Neuronal stem cell (in vitro differentiated cells): ENCODE measurements around the gene POLR1A.
A peak's percentile ranks its signal among the peaks of the same experiment; 100 is the strongest.

Experiments
- DNase-seq: peaks from one replicate; pipeline ENCODE4 v3.0.0-alpha.2; 2013; ENCODE audit warnings: low spot score
- H2AFZ ChIP-seq: one replicate; pipeline ENCODE4 v1.6.1; 2013; ENCODE audit warnings: mild to moderate bottlenecking, low read length, inconsistent platforms
- H2AK5ac ChIP-seq: 2 replicates; pipeline ENCODE4 v1.6.1; 2013; ENCODE audit warnings: low read depth, mild to moderate bottlenecking, inconsistent platforms, low read length, moderate library complexity, mixed read lengths
- H2BK120ac ChIP-seq: 2 replicates; pipeline ENCODE4 v1.6.1; 2013; ENCODE audit warnings: low read depth, mild to moderate bottlenecking, inconsistent platforms, low read length, moderate library complexity, mixed read lengths
- H2BK12ac ChIP-seq: one replicate; pipeline ENCODE4 v1.6.1; 2013; ENCODE audit warnings: low read length, inconsistent platforms
- H2BK15ac ChIP-seq: 2 replicates; pipeline ENCODE4 v1.6.1; 2013; ENCODE audit warnings: mild to moderate bottlenecking, low read length, inconsistent platforms, mixed read lengths
- H2BK5ac ChIP-seq: one replicate; pipeline ENCODE4 v1.6.1; 2013; ENCODE audit warnings: inconsistent platforms, mild to moderate bottlenecking, low read length, moderate library complexity
- H3K14ac ChIP-seq: one replicate; pipeline ENCODE4 v1.6.1; 2013; ENCODE audit warnings: low read length, inconsistent platforms
- H3K18ac ChIP-seq: 2 replicates; pipeline ENCODE4 v1.6.1; 2013; ENCODE audit warnings: low read length, inconsistent platforms
- H3K23ac ChIP-seq: 2 replicates; pipeline ENCODE4 v1.6.1; 2013; ENCODE audit warnings: low read depth, mild to moderate bottlenecking, mixed read lengths, low read length, inconsistent platforms; ENCODE audit not compliant: poor library complexity
- H3K27ac ChIP-seq: replicated peaks from 3 replicates; pipeline ENCODE4 v1.5.1; 2013; ENCODE audit warnings: low read length, inconsistent platforms
- H3K27me3 ChIP-seq, 3 experiments: 2 replicates each; pipeline ENCODE4 v1.6.1; 2013; ENCODE audit warnings: low read length in 3 of 3, mild to moderate bottlenecking in 2 of 3, inconsistent platforms in 1 of 3, low read depth in 1 of 3, mixed read lengths in 1 of 3, moderate library complexity in 1 of 3; ENCODE audit not compliant: control insufficient read depth in 3 of 3, insufficient read depth in 3 of 3
- H3K36me3 ChIP-seq, 2 donors: replicated peaks in 1 of 2; 2 replicates each; pipeline ENCODE4 v1.6.1; 2013; ENCODE audit warnings: low read length in 2 of 2; ENCODE audit not compliant: control insufficient read depth in 2 of 2, insufficient read depth in 2 of 2
- H3K4ac ChIP-seq: 2 replicates; pipeline ENCODE4 v1.6.1; 2013; ENCODE audit warnings: inconsistent platforms, mild to moderate bottlenecking, low read length, moderate library complexity
- H3K4me1 ChIP-seq, 2 donors: 1 replicate in 1 of 2; 2 replicates in 1 of 2; pipeline ENCODE4 v1.6.1; 2013; ENCODE audit warnings: low read length in 2 of 2, low read depth in 1 of 2; ENCODE audit not compliant: control insufficient read depth in 2 of 2, insufficient read depth in 1 of 2
- H3K4me2 ChIP-seq: one replicate; pipeline ENCODE4 v1.6.1; 2013; ENCODE audit warnings: mild to moderate bottlenecking, low read length, inconsistent platforms; ENCODE audit not compliant: insufficient read depth, poor library complexity, severe bottlenecking
- H3K4me3 ChIP-seq, 2 donors: 2 replicates each; pipeline ENCODE4 v1.5.1; 2013; ENCODE audit warnings: low read length in 2 of 2, mild to moderate bottlenecking in 2 of 2, inconsistent platforms in 1 of 2, moderate library complexity in 1 of 2
- H3K79me1 ChIP-seq: one replicate; pipeline ENCODE4 v1.6.1; 2013; ENCODE audit warnings: low read depth, mild to moderate bottlenecking, inconsistent platforms, low read length, moderate library complexity
- H3K9ac ChIP-seq: one replicate; pipeline ENCODE4 v1.6.1; 2013; ENCODE audit warnings: mild to moderate bottlenecking, low read depth, low read length, inconsistent platforms; ENCODE audit not compliant: poor library complexity
- H3K9me3 ChIP-seq, 2 donors: replicated peaks in 1 of 2; 2 replicates each; pipeline versions ENCODE3 to v1.6.1; 2013; ENCODE audit warnings: low read length in 2 of 2, mild to moderate bottlenecking in 2 of 2, inconsistent platforms in 1 of 2, low read depth in 1 of 2, mixed read lengths in 1 of 2, moderate library complexity in 1 of 2; ENCODE audit not compliant: control insufficient read depth in 2 of 2, insufficient read depth in 1 of 2
- H4K8ac ChIP-seq: one replicate; pipeline ENCODE4 v1.6.1; 2013; ENCODE audit warnings: low read depth, mild to moderate bottlenecking, inconsistent platforms, low read length, moderate library complexity
- H4K91ac ChIP-seq: one replicate; pipeline ENCODE4 v1.6.1; 2013; ENCODE audit warnings: low read length, low read depth, mild to moderate bottlenecking, inconsistent platforms; ENCODE audit not compliant: poor library complexity
- WGBS, 2 donors: extraction: QIAGEN DNeasy Blood & Tissue Kit; methylation state at CpG; one replicate each; pipeline ENCODE4 v1.1.7; 2013; ENCODE audit warnings: missing lambda C conversion rate in 2 of 2, mixed read lengths in 1 of 2; ENCODE audit not compliant: insufficient read length in 2 of 2, insufficient replicate concordance in 1 of 2; ENCODE audit errors: extremely low coverage in 2 of 2; 5-methylcytosine and 5-hydroxymethylcytosine counted together

The POLR1A gene

DNA sequence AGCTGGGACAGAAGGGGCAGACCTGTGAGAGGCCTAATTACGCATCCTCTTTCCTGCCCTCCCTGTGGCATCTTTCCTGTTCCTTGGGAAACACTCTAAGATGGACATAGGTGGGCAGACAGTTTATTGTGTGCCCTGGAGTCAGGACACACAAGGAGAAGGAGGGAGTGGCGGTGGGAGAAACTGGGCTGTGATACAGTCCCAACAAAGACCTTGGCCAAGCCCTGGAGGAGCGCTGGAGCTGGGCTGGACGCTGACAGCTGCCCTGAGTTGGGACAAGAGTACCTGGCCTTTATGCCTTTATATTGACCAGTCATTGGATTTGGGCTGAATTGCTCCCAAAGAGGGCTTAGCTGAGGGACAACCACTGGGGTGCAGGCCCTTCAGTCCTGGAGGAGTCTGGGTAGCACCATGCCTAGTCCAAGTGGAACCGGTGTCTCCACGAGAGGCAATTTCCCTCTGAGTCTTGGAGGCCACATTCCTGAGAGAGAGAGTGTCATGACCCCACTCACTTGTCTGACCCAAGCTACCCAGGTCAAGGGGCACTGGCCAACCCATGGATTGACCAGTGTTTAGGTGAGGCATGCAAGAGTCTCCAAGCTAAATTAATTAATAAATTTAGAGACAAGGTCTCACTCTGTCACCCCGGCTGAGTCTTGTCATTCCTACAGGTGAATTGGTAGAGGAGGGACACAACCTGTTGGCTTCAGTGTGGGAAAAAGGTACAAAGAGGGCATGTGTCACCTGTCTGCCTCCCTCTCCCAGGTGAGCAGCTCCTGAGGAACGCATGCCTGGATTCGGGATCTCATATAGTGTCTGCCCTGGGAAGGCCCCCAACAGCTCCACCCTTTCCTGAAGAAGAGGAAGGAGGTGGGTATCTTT lies 109.8 kb downstream of the POLR1A start:
- H2BK12ac ChIP-seq, result peak overlapping the region; percentile 50
- H3K23ac ChIP-seq, result no peak overlapping the region
- H3K9ac ChIP-seq, result no peak overlapping the region
- peak overlapping the region; percentile 80 for H2AFZ ChIP-seq
- H3K27me3 ChIP-seq, result no peaks in the 10 kb centered on the region
- peak overlapping the region; percentile 68 for H2AK5ac ChIP-seq
- H3K4me3 ChIP-seq, result no peak overlapping the region
- no peak for DNase-seq
- no peaks in the 10 kb centered on the region for H3K79me1 ChIP-seq
- H2BK15ac ChIP-seq, result peak overlapping the region; percentile 25
- H3K18ac ChIP-seq, result peak overlapping the region; percentile 81
- H3K4ac ChIP-seq, result peak overlapping the region; percentile 60
- WGBS, 2 donors, result no CpG with 5 or more reads among the region's 9 CpGs
- no peak overlapping the region for H2BK120ac ChIP-seq
- peaks cover 12 to 25% of the 10 kb centered on the region in 2 donors for H3K4me1 ChIP-seq
- H2BK5ac ChIP-seq, result peak overlapping the region; percentile 56
- H3K4me2 ChIP-seq, result no peak overlapping the region
- no peak overlapping the region for H4K8ac ChIP-seq
- no peaks in the 10 kb centered on the region for H3K36me3 ChIP-seq
- H3K27ac ChIP-seq, result no peak overlapping the region
- H3K14ac ChIP-seq, result no peak overlapping the region
- peaks cover 0 to 2% of the 10 kb centered on the region in 2 donors for H3K9me3 ChIP-seq
- peak overlapping the region; percentile 33 for H4K91ac ChIP-seq

DNA sequence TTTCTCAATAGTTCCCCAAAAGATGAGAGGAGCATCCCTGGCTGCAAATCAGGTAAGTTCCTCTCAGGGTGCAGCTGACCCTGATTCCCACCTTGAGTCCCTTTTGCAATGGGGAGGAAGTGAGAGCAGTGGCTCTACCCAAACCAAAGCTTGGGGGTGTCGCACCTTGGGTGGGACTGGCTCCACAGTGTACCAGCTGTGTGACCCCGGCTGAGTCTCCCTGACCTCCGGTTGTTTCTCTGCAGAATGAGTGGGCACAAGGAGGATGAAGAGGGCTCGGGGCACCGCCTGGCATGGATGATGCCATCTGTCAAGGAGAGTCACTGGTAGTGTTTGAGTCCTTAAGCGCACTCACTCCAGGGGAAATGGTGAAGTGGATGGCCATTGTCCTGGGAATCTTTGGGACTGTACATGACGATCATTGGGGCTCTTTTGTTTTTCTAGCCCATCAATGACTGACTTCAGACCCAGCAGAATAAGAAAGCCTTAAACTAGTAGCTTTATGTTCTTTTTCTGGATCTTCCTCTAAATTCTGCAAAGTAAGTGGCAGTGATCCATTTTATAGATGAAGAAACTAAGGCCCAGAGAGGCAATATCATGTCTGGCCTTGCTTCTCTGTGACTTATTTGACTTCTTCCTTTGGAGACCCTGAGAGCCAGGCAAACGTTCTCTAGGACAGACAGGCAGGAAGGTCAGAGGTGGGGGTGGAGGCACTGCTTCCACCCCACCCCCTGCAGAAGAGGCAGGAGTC lies 110.6 kb downstream of the POLR1A start:
- peaks cover 12 to 25% of the 10 kb centered on the region in 2 donors for H3K4me1 ChIP-seq
- H3K14ac ChIP-seq, result no peak overlapping the region
- H3K9me3 ChIP-seq, result peaks cover 0 to 1% of the 10 kb centered on the region in 2 donors
- peak overlapping the region; percentile 60 for H3K4ac ChIP-seq
- H3K36me3 ChIP-seq, result no peaks in the 10 kb centered on the region
- peak overlapping the region; percentile 25 for H2BK15ac ChIP-seq
- DNase-seq, result no peak
- WGBS, 2 donors, result no CpG with 5 or more reads among the region's 8 CpGs
- no peak overlapping the region for H2BK120ac ChIP-seq
- peak overlapping the region; percentile 50 for H2BK12ac ChIP-seq
- H3K27ac ChIP-seq, result no peak overlapping the region
- no peak overlapping the region for H3K9ac ChIP-seq
- peak overlapping the region; percentile 68 for H2AK5ac ChIP-seq
- no peak overlapping the region for H3K23ac ChIP-seq
- no peak overlapping the region for H3K4me3 ChIP-seq
- H4K8ac ChIP-seq, result no peak overlapping the region
- no peak overlapping the region for H2BK5ac ChIP-seq
- no peaks in the 10 kb centered on the region for H3K27me3 ChIP-seq
- H3K18ac ChIP-seq, result peak overlapping the region; percentile 81
- no peaks in the 10 kb centered on the region for H3K79me1 ChIP-seq
- no peak overlapping the region for H3K4me2 ChIP-seq
- H2AFZ ChIP-seq, result no peak overlapping the region
- peak overlapping the region; percentile 33 for H4K91ac ChIP-seq

- no peak overlapping the region for H3K14ac ChIP-seq
- no peaks in the 10 kb centered on the region for H3K9me3 ChIP-seq
- no peak overlapping the region for H3K27ac ChIP-seq
- no peak overlapping the region for H3K4me2 ChIP-seq
- H3K4ac ChIP-seq, result no peak overlapping the region
- no peak overlapping the region for H2BK120ac ChIP-seq
- H4K91ac ChIP-seq, result no peak overlapping the region
- no peak overlapping the region for H2AK5ac ChIP-seq
- H4K8ac ChIP-seq, result no peak overlapping the region
- no peaks in the 10 kb centered on the region for H3K79me1 ChIP-seq
- no peak overlapping the region for H3K18ac ChIP-seq
- no CpG with 5 or more reads among the region's 3 CpGs for WGBS, 2 donors
- no peak for DNase-seq
- H2BK15ac ChIP-seq, result no peak overlapping the region
- H2AFZ ChIP-seq, result no peak overlapping the region
- H3K23ac ChIP-seq, result no peak overlapping the region
- H3K4me3 ChIP-seq, result no peak overlapping the region
- H3K4me1 ChIP-seq, result peaks cover 9 to 25% of the 10 kb centered on the region in 2 donors
- no peak overlapping the region for H2BK5ac ChIP-seq
- no peak overlapping the region for H3K9ac ChIP-seq
- no peaks in the 10 kb centered on the region for H3K27me3 ChIP-seq
- no peak overlapping the region for H2BK12ac ChIP-seq
- H3K36me3 ChIP-seq, result no peaks in the 10 kb centered on the region
Observed at GRCh38 chr2:85994421-85994777, 111.3 kb downstream of the POLR1A start.

DNA sequence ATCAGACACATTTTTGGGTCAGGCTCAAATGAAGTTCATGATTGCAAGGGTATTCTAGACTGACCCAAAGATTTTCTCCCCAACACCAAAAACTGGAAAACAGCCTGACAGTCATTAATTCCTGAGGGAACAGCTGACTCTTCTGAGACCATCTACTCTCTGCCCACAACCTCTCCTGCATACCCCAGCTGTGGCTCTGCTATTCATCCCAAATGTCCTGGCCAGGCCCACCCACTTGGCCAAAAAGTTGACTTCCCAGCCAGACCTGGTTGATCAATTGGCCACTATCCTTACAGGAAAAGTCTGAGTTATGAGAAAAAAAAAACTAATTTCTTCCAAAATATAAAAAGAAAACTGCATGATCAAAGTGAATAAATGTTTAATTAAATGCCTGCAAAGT lies 113.1 kb downstream of the POLR1A start:
- no peak overlapping the region for H3K4me3 ChIP-seq
- no peak overlapping the region for H3K14ac ChIP-seq
- H2AK5ac ChIP-seq, result no peak overlapping the region
- no peak overlapping the region for H2BK120ac ChIP-seq
- no peak overlapping the region for H3K27ac ChIP-seq
- no peak overlapping the region for H4K91ac ChIP-seq
- DNase-seq, result no peak
- no peaks in the 10 kb centered on the region for H3K36me3 ChIP-seq
- no peak overlapping the region for H2BK15ac ChIP-seq
- no peak overlapping the region for H3K4ac ChIP-seq
- no peaks in the 10 kb centered on the region for H3K9me3 ChIP-seq
- H3K4me1 ChIP-seq, result peaks cover 5 to 16% of the 10 kb centered on the region in 2 donors
- H3K79me1 ChIP-seq, result no peaks in the 10 kb centered on the region
- no peak overlapping the region for H2AFZ ChIP-seq
- H2BK5ac ChIP-seq, result no peak overlapping the region
- no peak overlapping the region for H2BK12ac ChIP-seq
- H4K8ac ChIP-seq, result no peak overlapping the region
- no peaks in the 10 kb centered on the region for H3K27me3 ChIP-seq
- H3K18ac ChIP-seq, result no peak overlapping the region
- H3K9ac ChIP-seq, result no peak overlapping the region
- no peak overlapping the region for H3K4me2 ChIP-seq
- no peak overlapping the region for H3K23ac ChIP-seq
